SK-N-SH (cell line): Measurements from ENCODE around the gene SHLD1.

Experiments
- CTCF ChIP-seq: fragments of 200-600 bp; sonication (generic); IDR thresholded peaks from 2 replicates; pipeline ENCODE4 v1.6.1; 2017; ENCODE audit warnings: antibody characterized with exemption, mild to moderate bottlenecking, moderate library complexity
- TAF1 ChIP-seq: IDR thresholded peaks from 2 replicates; pipeline ENCODE4 v1.6.1; 2012; ENCODE audit warnings: low read depth, mild to moderate bottlenecking, low read length, moderate library complexity, borderline replicate concordance

DNA sequence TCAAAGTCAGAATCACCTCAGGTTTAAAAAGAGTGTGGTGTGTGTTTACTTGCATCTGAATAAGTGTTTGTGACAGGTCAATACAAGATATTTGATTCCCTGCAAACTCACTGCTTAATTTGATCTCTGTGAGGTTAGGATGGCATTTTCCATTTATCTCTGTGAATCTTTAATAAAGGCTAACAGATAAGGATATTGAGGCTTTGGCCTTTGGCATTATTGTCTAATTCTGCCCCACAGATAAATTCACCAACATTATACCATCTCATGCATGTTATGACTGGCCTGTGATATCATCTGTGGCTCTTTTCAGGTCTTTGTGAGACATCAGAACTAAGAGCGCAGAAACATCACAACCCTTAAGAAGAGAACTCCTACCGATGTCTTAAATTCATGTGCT, 115.4 kb downstream of the SHLD1 start:
- TF ChIP-seq TAF1 (no peak), CTCF (no peak)
